Hepatocyte (in vitro differentiated cells): ENCODE results near the gene ZMIZ1. TPM values are rescaled to one million over a fixed set of nuclear protein-coding genes. Genes with fewer than 3 reads are reported as not detected.

Source experiments
- DNase-seq: peaks from one replicate; pipeline ENCODE4 v3.0.0-alpha.2; 2016; ENCODE audit warnings: low spot score
- H2AFZ ChIP-seq: fragments of 200-600 bp; sonication (generic); 2 replicates; pipeline ENCODE4 v1.6.0; 2016; ENCODE audit warnings: antibody characterized with exemption, mild to moderate bottlenecking
- H3K27ac ChIP-seq: fragments of 200-600 bp; sonication (generic); 2 replicates; pipeline ENCODE4 v1.5.1; 2016; ENCODE audit warnings: mild to moderate bottlenecking
- H3K27me3 ChIP-seq: fragments of 200-600 bp; sonication (generic); 2 replicates; pipeline ENCODE4 v1.6.1; 2016
- H3K36me3 ChIP-seq: fragments of 200-600 bp; sonication (generic); replicated peaks from 2 replicates; pipeline ENCODE4 v1.5.1; 2016; ENCODE audit warnings: low read depth; ENCODE audit not compliant: insufficient read depth
- H3K4me1 ChIP-seq: fragments of 200-600 bp; sonication (generic); 2 replicates; pipeline ENCODE4 v1.5.1; 2016; ENCODE audit warnings: mild to moderate bottlenecking, moderate library complexity; ENCODE audit not compliant: insufficient read depth
- H3K4me2 ChIP-seq: fragments of 200-600 bp; sonication (generic); 2 replicates; pipeline ENCODE4 v1.6.0; 2016
- H3K4me3 ChIP-seq: fragments of 200-600 bp; sonication (generic); 2 replicates; pipeline ENCODE4 v1.5.1; 2016; ENCODE audit warnings: mild to moderate bottlenecking
- H3K79me2 ChIP-seq: fragments of 200-600 bp; sonication (generic); 2 replicates; pipeline ENCODE4 v1.6.0; 2017; ENCODE audit warnings: mild to moderate bottlenecking
- H3K9me2 ChIP-seq: fragments of 200-600 bp; sonication (generic); replicated peaks from 2 replicates; pipeline ENCODE4 v1.6.0; 2017; ENCODE audit warnings: mild to moderate bottlenecking; ENCODE audit not compliant: insufficient read depth
- H3K9me3 ChIP-seq: fragments of 200-600 bp; sonication (generic); 2 replicates; pipeline ENCODE4 v1.5.1; 2016; ENCODE audit warnings: low read depth, mild to moderate bottlenecking
- H4K20me1 ChIP-seq: fragments of 200-600 bp; sonication (generic); 2 replicates; pipeline ENCODE4 v1.6.0; 2016; ENCODE audit warnings: mild to moderate bottlenecking; ENCODE audit not compliant: insufficient read depth, poor library complexity, severe bottlenecking
- CTCF ChIP-seq: fragments of 200-600 bp; sonication (generic); IDR thresholded peaks from 2 replicates; pipeline ENCODE4 v1.5.1; 2016; ENCODE audit warnings: antibody characterized with exemption, mild to moderate bottlenecking; ENCODE audit not compliant: poor library complexity
- EZH2 ChIP-seq: fragments of 200-600 bp; sonication (generic); IDR thresholded peaks from 2 replicates; pipeline ENCODE4 v1.6.1; 2016; ENCODE audit warnings: antibody characterized with exemption, mild to moderate bottlenecking, borderline replicate concordance
- EZH2phosphoT487 ChIP-seq: fragments of 200-600 bp; sonication (generic); IDR thresholded peaks from one replicate; pipeline ENCODE4 v1.6.1; 2018; ENCODE audit warnings: antibody characterized with exemption, mild to moderate bottlenecking, low read depth, moderate library complexity; ENCODE audit not compliant: unreplicated experiment, severe bottlenecking
- WGBS: methylation state at CpG from one replicate; pipeline ENCODE4 v1.1.6; 2016; ENCODE audit warnings: low lambda C conversion rate; ENCODE audit errors: missing lambda C conversion rate; 5-methylcytosine and 5-hydroxymethylcytosine counted together
- polyA plus RNA-seq: library from polyadenylated mRNA; unstranded; fragments of >200 nt; fragmentation: Nextera tagmentation; extraction: Ambion mirVana; gene quantifications from 2 replicates; pipeline ENCODE4 v1.2.1, GENCODE V29; 2016
- total RNA-seq: library from RNA; depleted of rRNA; stranded (reverse); fragments of >200 nt; gene quantifications from 2 replicates; pipeline ENCODE4 v1.2.3, GENCODE V29; 2014

Gene ZMIZ1
- total and polyA plus RNA-seq, 2 experiments from 2014 or later: 30.9 to 32.4 TPM

- peaks cover 4% of the 10 kb centered on the region for H4K20me1 ChIP-seq
- no peaks in the 10 kb centered on the region for H3K9me3 ChIP-seq
- H2AFZ ChIP-seq: peak overlapping the region; percentile 79
- H3K9me2 ChIP-seq: no peaks in the 10 kb centered on the region
- TF ChIP-seq EZH2phosphoT487 (no peak), CTCF (no peak), EZH2 (no peak)
- peaks cover 19% of the 10 kb centered on the region for H3K4me1 ChIP-seq
- H3K27me3 ChIP-seq: no peaks in the 10 kb centered on the region
- peak overlapping the region; percentile 83 for H3K4me3 ChIP-seq
- H3K36me3 ChIP-seq: no peaks in the 10 kb centered on the region
- WGBS: 15% methylated on average over 28 of the region's 34 CpGs
- peak; percentile 76 for DNase-seq
- H3K79me2 ChIP-seq: peaks cover 22% of the 10 kb centered on the region
- H3K4me2 ChIP-seq: peak overlapping the region; percentile 93
- peak overlapping the region; percentile 78 for H3K27ac ChIP-seq
Observed at GRCh38 chr10:79347894-79348639, 279.3 kb downstream of the ZMIZ1 start.

GRCh38 chr10:79348640-79348988 lies 279.8 kb downstream of the ZMIZ1 start:
- peaks cover 22% of the 10 kb centered on the region for H3K79me2 ChIP-seq
- DNase-seq: no peak
- no peaks in the 10 kb centered on the region for H3K9me2 ChIP-seq
- no peaks in the 10 kb centered on the region for H3K9me3 ChIP-seq
- WGBS: 96% methylated on average over 3 of the region's 3 CpGs
- H3K27ac ChIP-seq: no peak overlapping the region
- TF ChIP-seq CTCF (no peak), EZH2 (no peak), EZH2phosphoT487 (no peak)
- H3K4me2 ChIP-seq: peak overlapping the region; percentile 93
- H3K4me1 ChIP-seq: peaks cover 17% of the 10 kb centered on the region
- H2AFZ ChIP-seq: no peak overlapping the region
- peaks cover 4% of the 10 kb centered on the region for H4K20me1 ChIP-seq
- H3K36me3 ChIP-seq: no peaks in the 10 kb centered on the region
- no peak overlapping the region for H3K4me3 ChIP-seq
- no peaks in the 10 kb centered on the region for H3K27me3 ChIP-seq

- WGBS: 100% methylated on average over 6 of the region's 6 CpGs
- Histone ChIP-seq H3K9me3 (no peaks in the 10 kb centered on the region), H3K4me1 (peaks cover 17% of the 10 kb centered on the region), H4K20me1 (peaks cover 4% of the 10 kb centered on the region), H3K27ac (no peak overlapping the region), H3K36me3 (no peaks in the 10 kb centered on the region), H3K79me2 (peaks cover 22% of the 10 kb centered on the region), H3K4me2 (peak overlapping the region; percentile 93), H3K9me2 (no peaks in the 10 kb centered on the region), H3K27me3 (no peaks in the 10 kb centered on the region), H2AFZ (no peak overlapping the region), H3K4me3 (no peak overlapping the region)
- no peak for TF ChIP-seq EZH2phosphoT487
- TF ChIP-seq EZH2: no peak
- TF ChIP-seq CTCF: no peak
- DNase-seq: no peak
Observed at GRCh38 chr10:79349072-79349491, 280.3 kb downstream of the ZMIZ1 start.
